22Rv1 (cell line): Measurements from ENCODE around the gene MINDY4.

Experiments
- ZFX ChIP-seq: fragments of 450-650 bp; IDR thresholded peaks from 2 replicates; pipeline ENCODE4 v1.6.1; 2017; ENCODE audit warnings: antibody characterized with exemption, borderline replicate concordance
- TF ChIP-seq, protein P1 (sequence below): fragments of 450-650 bp; IDR thresholded peaks from 2 replicates; pipeline ENCODE4 v1.5.1; 2017; ENCODE audit warnings: mild to moderate bottlenecking

- TF ChIP-seq, protein P1, sequence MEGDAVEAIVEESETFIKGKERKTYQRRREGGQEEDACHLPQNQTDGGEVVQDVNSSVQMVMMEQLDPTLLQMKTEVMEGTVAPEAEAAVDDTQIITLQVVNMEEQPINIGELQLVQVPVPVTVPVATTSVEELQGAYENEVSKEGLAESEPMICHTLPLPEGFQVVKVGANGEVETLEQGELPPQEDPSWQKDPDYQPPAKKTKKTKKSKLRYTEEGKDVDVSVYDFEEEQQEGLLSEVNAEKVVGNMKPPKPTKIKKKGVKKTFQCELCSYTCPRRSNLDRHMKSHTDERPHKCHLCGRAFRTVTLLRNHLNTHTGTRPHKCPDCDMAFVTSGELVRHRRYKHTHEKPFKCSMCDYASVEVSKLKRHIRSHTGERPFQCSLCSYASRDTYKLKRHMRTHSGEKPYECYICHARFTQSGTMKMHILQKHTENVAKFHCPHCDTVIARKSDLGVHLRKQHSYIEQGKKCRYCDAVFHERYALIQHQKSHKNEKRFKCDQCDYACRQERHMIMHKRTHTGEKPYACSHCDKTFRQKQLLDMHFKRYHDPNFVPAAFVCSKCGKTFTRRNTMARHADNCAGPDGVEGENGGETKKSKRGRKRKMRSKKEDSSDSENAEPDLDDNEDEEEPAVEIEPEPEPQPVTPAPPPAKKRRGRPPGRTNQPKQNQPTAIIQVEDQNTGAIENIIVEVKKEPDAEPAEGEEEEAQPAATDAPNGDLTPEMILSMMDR: no peak
- no peak for TF ChIP-seq ZFX
These were observed 162.1 kb downstream of the MINDY4 start for GRCh38 chr7:30933124-30933974.
